Activated T-cell treated with anti-CD3 and anti-CD28 coated beads for 48 hours (primary cell): Measurements from ENCODE around the gene CRNN.

Experiments used
- DNase-seq: peaks from one replicate; pipeline ENCODE4 v3.0.0-alpha.2; 2020; ENCODE audit warnings: low read depth

CRNN gene

GRCh38 chr1:152413909-152414308 lies at the start of gene CRNN:
TSS of gene CRNN (minus strand) at chr1:152414263. CDS start at chr1:152412233, 2,030 bp downstream.
- DNase-seq: no peak

GRCh38 chr1:152462636-152463035 lies 48.6 kb upstream of the CRNN start:
- DNase-seq: no peak

GRCh38 chr1:152461544-152461943 lies 47.5 kb upstream of the CRNN start:
- peak; percentile 34 for DNase-seq

- DNase-seq: no peak
Measured at GRCh38 chr1:152460529-152460899, 46.5 kb upstream of the CRNN start.

GRCh38 chr1:152459596-152460528 lies 45.8 kb upstream of the CRNN start:
- DNase-seq: peak; percentile 68

GRCh38 chr1:152458384-152459185 lies 44.5 kb upstream of the CRNN start:
- DNase-seq: peak; percentile 69

GRCh38 chr1:152457561-152457960 lies 43.5 kb upstream of the CRNN start:
- DNase-seq: no peak

- DNase-seq: no peak
Measured at GRCh38 chr1:152457071-152457470, 43.0 kb upstream of the CRNN start.

GRCh38 chr1:152451254-152451653 lies 37.2 kb upstream of the CRNN start:
- DNase-seq: no peak

- no peak for DNase-seq
Measured at GRCh38 chr1:152449661-152450060, 35.6 kb upstream of the CRNN start.

GRCh38 chr1:152448496-152448895 lies 34.4 kb upstream of the CRNN start:
- DNase-seq: no peak

GRCh38 chr1:152448095-152448494 lies 34.0 kb upstream of the CRNN start:
- no peak for DNase-seq

GRCh38 chr1:152447484-152447883 lies 33.4 kb upstream of the CRNN start:
- DNase-seq: no peak

- DNase-seq: no peak
Measured at GRCh38 chr1:152444045-152444444, 30.0 kb upstream of the CRNN start.

GRCh38 chr1:152442765-152443164 lies 28.7 kb upstream of the CRNN start:
- DNase-seq: no peak

- no peak for DNase-seq
Measured at GRCh38 chr1:152442301-152442700, 28.2 kb upstream of the CRNN start.

GRCh38 chr1:152441756-152442155 lies 27.7 kb upstream of the CRNN start:
- DNase-seq: no peak

GRCh38 chr1:152440635-152441471 lies 26.8 kb upstream of the CRNN start:
- peak; percentile 50 for DNase-seq

- no peak for DNase-seq
Measured at GRCh38 chr1:152436593-152437496, 22.8 kb upstream of the CRNN start.

GRCh38 chr1:152427458-152427857 lies 13.4 kb upstream of the CRNN start:
- no peak for DNase-seq

GRCh38 chr1:152426731-152427130 lies 12.7 kb upstream of the CRNN start:
- no peak for DNase-seq
